Neural progenitor cell (in vitro differentiated cells): Measurements from ENCODE around the gene TMUB1. TPM values are rescaled to one million over a fixed set of nuclear protein-coding genes. Genes with fewer than 3 reads are reported as not detected.
A peak's percentile ranks its signal among the peaks of the same experiment; 100 is the strongest.

Source experiments
- DNase-seq: peaks from one replicate; pipeline ENCODE4 v3.0.0-alpha.2; 2016; ENCODE audit warnings: low spot score
- H2AFZ ChIP-seq: fragments of 200-600 bp; sonication (generic); replicated peaks from 2 replicates; pipeline ENCODE4 v1.6.1; 2016; ENCODE audit warnings: antibody characterized with exemption
- H3F3A ChIP-seq: fragments of 200-600 bp; sonication (generic); 2 replicates; pipeline ENCODE4 v1.6.1; 2016; ENCODE audit warnings: antibody characterized with exemption, low read depth
- H3K27ac ChIP-seq: fragments of 200-600 bp; sonication (generic); 2 replicates; pipeline ENCODE4 v1.5.1; 2016; ENCODE audit warnings: mild to moderate bottlenecking
- H3K27me3 ChIP-seq: fragments of 200-600 bp; sonication (generic); 2 replicates; pipeline ENCODE4 v1.6.1; 2016; ENCODE audit warnings: mild to moderate bottlenecking, moderate library complexity
- H3K36me3 ChIP-seq: fragments of 200-600 bp; sonication (generic); 2 replicates; pipeline ENCODE4 v1.5.1; 2016
- H3K4me1 ChIP-seq: fragments of 200-600 bp; sonication (generic); 2 replicates; pipeline ENCODE4 v1.6.1; 2016; ENCODE audit warnings: mixed run types
- H3K4me2 ChIP-seq: fragments of 200-600 bp; sonication (generic); 2 replicates; pipeline ENCODE4 v1.6.1; 2016
- H3K4me3 ChIP-seq: fragments of 200-600 bp; sonication (generic); 2 replicates; pipeline ENCODE4 v1.5.1; 2016
- H3K79me2 ChIP-seq: fragments of 200-600 bp; sonication (generic); 2 replicates; pipeline ENCODE4 v1.6.1; 2016; ENCODE audit warnings: low read depth
- H3K9ac ChIP-seq: fragments of 200-600 bp; sonication (generic); 2 replicates; pipeline ENCODE4 v1.6.1; 2016
- H3K9me3 ChIP-seq: fragments of 200-600 bp; sonication (generic); 2 replicates; pipeline ENCODE4 v1.5.1; 2016; ENCODE audit warnings: low read depth
- H4K20me1 ChIP-seq: fragments of 200-600 bp; sonication (generic); 2 replicates; pipeline ENCODE4 v1.6.1; 2016; ENCODE audit warnings: low read depth
- H3K27ac Mint-ChIP-seq: 3 replicates; pipeline ENCODE4 v1.8.0; 2021; ENCODE audit warnings: mixed read lengths
- H3K27me3 Mint-ChIP-seq: 2 replicates; pipeline ENCODE4 v1.8.0; 2022; ENCODE audit warnings: low read depth, mild to moderate bottlenecking, inconsistent platforms, moderate library complexity, mixed read lengths; ENCODE audit not compliant: insufficient read depth
- H3K36me3 Mint-ChIP-seq: 3 replicates; pipeline ENCODE4 v1.8.0; 2021; ENCODE audit warnings: mixed read lengths
- H3K4me1 Mint-ChIP-seq: 3 replicates; pipeline ENCODE4 v1.8.0; 2021; ENCODE audit warnings: mixed read lengths
- H3K4me3 Mint-ChIP-seq: 3 replicates; pipeline ENCODE4 v1.8.0; 2021; ENCODE audit warnings: mild to moderate bottlenecking, moderate library complexity, mixed read lengths
- H3K9me3 Mint-ChIP-seq: 3 replicates; pipeline ENCODE4 v1.8.0; 2020; ENCODE audit warnings: mixed read lengths
- EZH2 ChIP-seq: fragments of 200-600 bp; sonication (generic); IDR thresholded peaks from 2 replicates; pipeline ENCODE4 v1.6.1; 2017; ENCODE audit warnings: antibody characterized with exemption, mild to moderate bottlenecking, moderate library complexity
- EZH2phosphoT487 ChIP-seq: fragments of 200-600 bp; sonication (generic); IDR thresholded peaks from 2 replicates; pipeline ENCODE4 v1.6.1; 2017; ENCODE audit warnings: antibody characterized with exemption
- total RNA-seq: library from RNA; depleted of rRNA; stranded (reverse); fragments of >200 nt; gene quantifications from 2 replicates; pipeline ENCODE4 v1.2.3, GENCODE V29; 2015; ENCODE audit warnings: low replicate concordance
- TF ChIP-seq, protein P1 (sequence below): fragments of 200-600 bp; sonication (generic); IDR thresholded peaks from 2 replicates; pipeline ENCODE4 v1.5.1; 2017; ENCODE audit warnings: antibody characterized with exemption, mild to moderate bottlenecking

Gene TMUB1
- total RNA-seq, 1 donor from 2014 or later = 6.0 TPM

DNA sequence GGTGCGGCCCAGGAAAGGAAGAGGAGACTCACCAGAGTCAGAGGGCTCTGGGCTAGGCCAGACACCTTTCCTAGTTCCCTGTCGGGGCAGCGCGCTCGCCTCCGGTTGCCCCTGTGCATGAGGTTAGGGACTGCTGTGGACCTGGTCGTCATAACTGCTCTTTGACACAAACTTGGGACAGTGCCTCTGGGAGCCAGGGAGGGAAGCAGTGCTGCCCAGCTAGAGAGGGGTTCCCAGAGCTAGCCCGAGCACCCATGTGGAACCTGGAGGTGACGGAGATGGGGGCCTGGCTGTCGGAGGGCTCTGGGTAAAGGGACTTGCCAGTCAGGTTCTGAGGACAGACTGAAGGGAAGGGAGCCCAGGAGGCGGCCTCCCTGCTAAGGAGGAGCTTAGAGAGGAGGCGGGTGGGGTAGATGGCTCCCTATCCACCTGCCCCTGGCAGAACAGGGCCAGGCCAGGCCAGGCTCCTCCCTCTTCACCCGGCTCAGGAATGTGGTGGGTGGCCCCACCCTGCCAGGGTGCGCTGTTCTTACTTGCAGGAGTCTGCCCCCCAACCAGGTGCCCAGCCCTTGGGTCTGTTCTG lies 32.6 kb upstream of the TMUB1 start:
- Histone ChIP-seq H3K27me3 (peaks cover 17% of the 10 kb centered on the region), H3F3A (peaks cover 22% of the 10 kb centered on the region), H3K79me2 (peaks cover 51% of the 10 kb centered on the region), H3K9me3 (no peaks in the 10 kb centered on the region), H2AFZ (no peak overlapping the region), H3K9ac (no peak overlapping the region), H3K4me2 (peak overlapping the region; percentile 78), H3K27ac (no peak overlapping the region), H3K36me3 (no peaks in the 10 kb centered on the region), H3K4me1 (peaks cover 20% of the 10 kb centered on the region), H3K4me3 (peak overlapping the region; percentile 47), H4K20me1 (peaks cover 86% of the 10 kb centered on the region)
- Mint-ChIP-seq H3K4me3 (peak overlapping the region; percentile 78), H3K9me3 (no peaks in the 10 kb centered on the region), H3K36me3 (peaks cover 5% of the 10 kb centered on the region), H3K27ac (no peak overlapping the region), H3K4me1 (peaks cover 29% of the 10 kb centered on the region), H3K27me3 (peaks cover 9% of the 10 kb centered on the region)
- no peak for DNase-seq
- TF ChIP-seq, protein P1, sequence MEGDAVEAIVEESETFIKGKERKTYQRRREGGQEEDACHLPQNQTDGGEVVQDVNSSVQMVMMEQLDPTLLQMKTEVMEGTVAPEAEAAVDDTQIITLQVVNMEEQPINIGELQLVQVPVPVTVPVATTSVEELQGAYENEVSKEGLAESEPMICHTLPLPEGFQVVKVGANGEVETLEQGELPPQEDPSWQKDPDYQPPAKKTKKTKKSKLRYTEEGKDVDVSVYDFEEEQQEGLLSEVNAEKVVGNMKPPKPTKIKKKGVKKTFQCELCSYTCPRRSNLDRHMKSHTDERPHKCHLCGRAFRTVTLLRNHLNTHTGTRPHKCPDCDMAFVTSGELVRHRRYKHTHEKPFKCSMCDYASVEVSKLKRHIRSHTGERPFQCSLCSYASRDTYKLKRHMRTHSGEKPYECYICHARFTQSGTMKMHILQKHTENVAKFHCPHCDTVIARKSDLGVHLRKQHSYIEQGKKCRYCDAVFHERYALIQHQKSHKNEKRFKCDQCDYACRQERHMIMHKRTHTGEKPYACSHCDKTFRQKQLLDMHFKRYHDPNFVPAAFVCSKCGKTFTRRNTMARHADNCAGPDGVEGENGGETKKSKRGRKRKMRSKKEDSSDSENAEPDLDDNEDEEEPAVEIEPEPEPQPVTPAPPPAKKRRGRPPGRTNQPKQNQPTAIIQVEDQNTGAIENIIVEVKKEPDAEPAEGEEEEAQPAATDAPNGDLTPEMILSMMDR = no peak
- TF ChIP-seq EZH2 (no peak), EZH2phosphoT487 (no peak)

DNA sequence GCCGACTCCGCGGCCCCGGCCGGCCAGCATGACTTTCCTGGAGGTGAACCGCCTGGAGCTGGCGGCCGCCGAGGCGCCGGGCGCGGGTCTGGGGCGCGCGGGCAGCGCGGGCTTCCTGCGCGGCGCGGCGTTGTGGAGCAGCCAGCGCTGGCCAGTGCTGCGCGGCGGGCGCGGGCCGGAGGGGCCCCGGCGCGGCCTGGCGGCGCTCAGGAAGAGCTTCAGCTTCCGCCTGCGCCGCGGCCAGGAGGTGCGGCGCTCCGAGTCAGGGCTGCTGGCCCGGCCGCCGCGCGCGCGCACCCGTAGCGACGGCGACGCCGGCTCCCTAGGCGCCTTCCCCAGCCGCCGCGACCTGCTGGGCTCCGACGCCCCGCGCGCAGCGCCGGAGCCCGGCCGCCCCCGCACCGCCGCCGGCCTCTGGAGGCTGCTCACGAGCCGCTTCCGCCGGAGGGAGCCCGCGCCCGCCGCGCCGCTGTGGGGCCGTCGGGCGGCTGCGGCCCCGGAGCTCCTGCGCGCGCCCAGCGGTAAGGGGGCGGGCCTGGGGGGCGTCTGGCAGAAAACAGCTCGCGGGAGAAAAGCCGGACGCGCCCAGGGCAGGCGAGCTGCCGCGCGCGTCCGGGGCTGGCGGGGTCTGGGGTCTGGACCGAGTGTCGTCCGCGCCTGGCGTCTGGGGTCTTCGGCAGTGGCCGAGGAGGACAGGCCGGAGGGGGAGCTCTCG lies 32.0 kb upstream of the TMUB1 start:
- Mint-ChIP-seq H3K27ac (no peak overlapping the region), H3K4me3 (peak overlapping the region; percentile 78), H3K36me3 (peaks cover 1% of the 10 kb centered on the region), H3K27me3 (peaks cover 11% of the 10 kb centered on the region), H3K9me3 (no peaks in the 10 kb centered on the region), H3K4me1 (peaks cover 33% of the 10 kb centered on the region)
- no peaks in the 10 kb centered on the region for H3K36me3 ChIP-seq
- H2AFZ ChIP-seq = no peak overlapping the region
- TF ChIP-seq EZH2 (peak; percentile 53), EZH2phosphoT487 (no peak)
- TF ChIP-seq, protein P1 = peak; percentile 28
- no peak overlapping the region for H3K9ac ChIP-seq
- H3K9me3 ChIP-seq = no peaks in the 10 kb centered on the region
- peaks cover 17% of the 10 kb centered on the region for H3K27me3 ChIP-seq
- H3K4me2 ChIP-seq = peak overlapping the region; percentile 78
- peaks cover 52% of the 10 kb centered on the region for H3K79me2 ChIP-seq
- peaks cover 20% of the 10 kb centered on the region for H3K4me1 ChIP-seq
- H3K27ac ChIP-seq = no peak overlapping the region
- peak overlapping the region; percentile 47 for H3K4me3 ChIP-seq
- DNase-seq = peak; percentile 79
- peaks cover 27% of the 10 kb centered on the region for H3F3A ChIP-seq
- H4K20me1 ChIP-seq = peaks cover 86% of the 10 kb centered on the region

GRCh38 chr7:151114151-151115090 lies 31.1 kb upstream of the TMUB1 start:
- Histone ChIP-seq H2AFZ (no peak overlapping the region), H4K20me1 (peaks cover 86% of the 10 kb centered on the region), H3K79me2 (peaks cover 52% of the 10 kb centered on the region), H3K9ac (no peak overlapping the region), H3F3A (peaks cover 27% of the 10 kb centered on the region), H3K9me3 (no peaks in the 10 kb centered on the region), H3K4me2 (peak overlapping the region; percentile 78), H3K36me3 (no peaks in the 10 kb centered on the region), H3K27me3 (peaks cover 17% of the 10 kb centered on the region), H3K27ac (no peak overlapping the region), H3K4me1 (peaks cover 20% of the 10 kb centered on the region), H3K4me3 (peak overlapping the region; percentile 42)
- DNase-seq = peak; percentile 76
- no peaks in the 10 kb centered on the region for H3K9me3 Mint-ChIP-seq
- no peaks in the 10 kb centered on the region for H3K36me3 Mint-ChIP-seq
- TF ChIP-seq EZH2phosphoT487 = no peak
- no peak for TF ChIP-seq EZH2
- TF ChIP-seq, protein P1 = no peak
- peaks cover 11% of the 10 kb centered on the region for H3K27me3 Mint-ChIP-seq
- H3K4me3 Mint-ChIP-seq = peak overlapping the region; percentile 74
- H3K4me1 Mint-ChIP-seq = peaks cover 33% of the 10 kb centered on the region
- H3K27ac Mint-ChIP-seq = no peak overlapping the region
